Measurements from ENCODE around the gene RRAGB. TPM values are rescaled to one million over a fixed set of nuclear protein-coding genes. Genes with fewer than 3 reads are reported as not detected.

Gene RRAGB
- total and polyA plus RNA-seq, 2 experiments from 2014 or later: 6.0 to 7.9 TPM

DNA sequence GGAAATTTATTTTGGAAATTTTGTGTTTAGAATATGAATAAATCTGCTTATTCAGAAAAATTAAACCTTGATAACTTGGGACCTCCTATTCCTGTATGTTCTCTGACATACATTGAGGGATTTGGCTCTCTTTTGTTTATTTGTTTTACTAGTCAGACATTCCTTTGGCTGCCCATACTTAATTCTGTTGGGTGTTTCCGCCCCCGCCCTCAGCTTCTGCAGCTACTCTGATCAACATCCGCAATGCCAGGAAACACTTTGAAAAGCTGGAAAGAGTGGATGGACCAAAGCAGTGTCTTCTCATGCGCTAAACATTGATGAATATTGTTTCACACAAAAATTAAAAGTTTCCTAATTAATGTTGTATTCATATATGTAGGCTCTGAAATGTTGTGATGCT lies 40.5 kb downstream of the RRAGB start:
- Histone ChIP-seq H3K36me3 (ENCODE audit: insufficient read depth) (no peaks in the 10 kb centered on the region), H3K9me2 (ENCODE audit: insufficient read depth) (no peaks in the 10 kb centered on the region), H3K4me3 (no peak overlapping the region), H3K27me3 (ENCODE audit: insufficient read depth) (no peaks in the 10 kb centered on the region), H3F3A (replicated peaks; ENCODE audit: low read depth) (no peaks in the 10 kb centered on the region), H3K4me2 (no peak overlapping the region), H3K4me1 (ENCODE audit: insufficient read depth) (no peaks in the 10 kb centered on the region), H3K79me2 (replicated peaks; ENCODE audit: insufficient read depth) (no peaks in the 10 kb centered on the region), H3K27ac (ENCODE audit: low read depth) (no peak overlapping the region), H2AFZ (no peak overlapping the region), H4K20me1 (replicated peaks; ENCODE audit: insufficient read depth) (no peaks in the 10 kb centered on the region)
- DNase-seq (ENCODE audit: low spot score): no peak
- no peak overlapping the region for H3K27ac Mint-ChIP-seq
- H3K9me3 Mint-ChIP-seq: no peaks in the 10 kb centered on the region
- H3K4me3 Mint-ChIP-seq: no peak overlapping the region
- peaks cover 3% of the 10 kb centered on the region; the same call in 1 of the 3 replicates for H3K36me3 Mint-ChIP-seq (ENCODE audit: low read depth)
- no peak for ATAC-seq
- no peaks in the 10 kb centered on the region for H3K4me1 Mint-ChIP-seq
- TF ChIP-seq, protein P1, sequence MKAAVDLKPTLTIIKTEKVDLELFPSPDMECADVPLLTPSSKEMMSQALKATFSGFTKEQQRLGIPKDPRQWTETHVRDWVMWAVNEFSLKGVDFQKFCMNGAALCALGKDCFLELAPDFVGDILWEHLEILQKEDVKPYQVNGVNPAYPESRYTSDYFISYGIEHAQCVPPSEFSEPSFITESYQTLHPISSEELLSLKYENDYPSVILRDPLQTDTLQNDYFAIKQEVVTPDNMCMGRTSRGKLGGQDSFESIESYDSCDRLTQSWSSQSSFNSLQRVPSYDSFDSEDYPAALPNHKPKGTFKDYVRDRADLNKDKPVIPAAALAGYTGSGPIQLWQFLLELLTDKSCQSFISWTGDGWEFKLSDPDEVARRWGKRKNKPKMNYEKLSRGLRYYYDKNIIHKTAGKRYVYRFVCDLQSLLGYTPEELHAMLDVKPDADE (IDR thresholded peaks at IDR 0.05): no peak
- TF ChIP-seq CREB1 (CRISPR knock-in tag; IDR thresholded peaks at IDR 0.05; ENCODE audit: low read depth) (no peak), EZH2phosphoT487 (IDR thresholded peaks at IDR 0.05; ENCODE audit: unreplicated experiment) (no peak), ZNF331 (CRISPR knock-in tag; IDR thresholded peaks at IDR 0.05; ENCODE audit: low read depth) (no peak), STAT1 (IDR thresholded peaks at IDR 0.05; ENCODE audit: unreplicated experiment) (no peak), NANOG (IDR thresholded peaks at IDR 0.05; ENCODE audit: borderline replicate concordance) (no peak), EZH2 (IDR thresholded peaks at IDR 0.05; ENCODE audit: low read depth, unreplicated experiment) (no peak), ZNF114 (CRISPR knock-in tag; IDR thresholded peaks at IDR 0.05) (no peak), POLR2AphosphoS5 (IDR thresholded peaks at IDR 0.05; ENCODE audit: low read depth) (no peak), JUNB (IDR thresholded peaks at IDR 0.05; ENCODE audit: unreplicated experiment) (no peak)
- TF ChIP-seq, protein P2, sequence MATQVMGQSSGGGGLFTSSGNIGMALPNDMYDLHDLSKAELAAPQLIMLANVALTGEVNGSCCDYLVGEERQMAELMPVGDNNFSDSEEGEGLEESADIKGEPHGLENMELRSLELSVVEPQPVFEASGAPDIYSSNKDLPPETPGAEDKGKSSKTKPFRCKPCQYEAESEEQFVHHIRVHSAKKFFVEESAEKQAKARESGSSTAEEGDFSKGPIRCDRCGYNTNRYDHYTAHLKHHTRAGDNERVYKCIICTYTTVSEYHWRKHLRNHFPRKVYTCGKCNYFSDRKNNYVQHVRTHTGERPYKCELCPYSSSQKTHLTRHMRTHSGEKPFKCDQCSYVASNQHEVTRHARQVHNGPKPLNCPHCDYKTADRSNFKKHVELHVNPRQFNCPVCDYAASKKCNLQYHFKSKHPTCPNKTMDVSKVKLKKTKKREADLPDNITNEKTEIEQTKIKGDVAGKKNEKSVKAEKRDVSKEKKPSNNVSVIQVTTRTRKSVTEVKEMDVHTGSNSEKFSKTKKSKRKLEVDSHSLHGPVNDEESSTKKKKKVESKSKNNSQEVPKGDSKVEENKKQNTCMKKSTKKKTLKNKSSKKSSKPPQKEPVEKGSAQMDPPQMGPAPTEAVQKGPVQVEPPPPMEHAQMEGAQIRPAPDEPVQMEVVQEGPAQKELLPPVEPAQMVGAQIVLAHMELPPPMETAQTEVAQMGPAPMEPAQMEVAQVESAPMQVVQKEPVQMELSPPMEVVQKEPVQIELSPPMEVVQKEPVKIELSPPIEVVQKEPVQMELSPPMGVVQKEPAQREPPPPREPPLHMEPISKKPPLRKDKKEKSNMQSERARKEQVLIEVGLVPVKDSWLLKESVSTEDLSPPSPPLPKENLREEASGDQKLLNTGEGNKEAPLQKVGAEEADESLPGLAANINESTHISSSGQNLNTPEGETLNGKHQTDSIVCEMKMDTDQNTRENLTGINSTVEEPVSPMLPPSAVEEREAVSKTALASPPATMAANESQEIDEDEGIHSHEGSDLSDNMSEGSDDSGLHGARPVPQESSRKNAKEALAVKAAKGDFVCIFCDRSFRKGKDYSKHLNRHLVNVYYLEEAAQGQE (IDR thresholded peaks at IDR 0.05; ENCODE audit: unreplicated experiment): no peak
- TF ChIP-seq, protein P3, sequence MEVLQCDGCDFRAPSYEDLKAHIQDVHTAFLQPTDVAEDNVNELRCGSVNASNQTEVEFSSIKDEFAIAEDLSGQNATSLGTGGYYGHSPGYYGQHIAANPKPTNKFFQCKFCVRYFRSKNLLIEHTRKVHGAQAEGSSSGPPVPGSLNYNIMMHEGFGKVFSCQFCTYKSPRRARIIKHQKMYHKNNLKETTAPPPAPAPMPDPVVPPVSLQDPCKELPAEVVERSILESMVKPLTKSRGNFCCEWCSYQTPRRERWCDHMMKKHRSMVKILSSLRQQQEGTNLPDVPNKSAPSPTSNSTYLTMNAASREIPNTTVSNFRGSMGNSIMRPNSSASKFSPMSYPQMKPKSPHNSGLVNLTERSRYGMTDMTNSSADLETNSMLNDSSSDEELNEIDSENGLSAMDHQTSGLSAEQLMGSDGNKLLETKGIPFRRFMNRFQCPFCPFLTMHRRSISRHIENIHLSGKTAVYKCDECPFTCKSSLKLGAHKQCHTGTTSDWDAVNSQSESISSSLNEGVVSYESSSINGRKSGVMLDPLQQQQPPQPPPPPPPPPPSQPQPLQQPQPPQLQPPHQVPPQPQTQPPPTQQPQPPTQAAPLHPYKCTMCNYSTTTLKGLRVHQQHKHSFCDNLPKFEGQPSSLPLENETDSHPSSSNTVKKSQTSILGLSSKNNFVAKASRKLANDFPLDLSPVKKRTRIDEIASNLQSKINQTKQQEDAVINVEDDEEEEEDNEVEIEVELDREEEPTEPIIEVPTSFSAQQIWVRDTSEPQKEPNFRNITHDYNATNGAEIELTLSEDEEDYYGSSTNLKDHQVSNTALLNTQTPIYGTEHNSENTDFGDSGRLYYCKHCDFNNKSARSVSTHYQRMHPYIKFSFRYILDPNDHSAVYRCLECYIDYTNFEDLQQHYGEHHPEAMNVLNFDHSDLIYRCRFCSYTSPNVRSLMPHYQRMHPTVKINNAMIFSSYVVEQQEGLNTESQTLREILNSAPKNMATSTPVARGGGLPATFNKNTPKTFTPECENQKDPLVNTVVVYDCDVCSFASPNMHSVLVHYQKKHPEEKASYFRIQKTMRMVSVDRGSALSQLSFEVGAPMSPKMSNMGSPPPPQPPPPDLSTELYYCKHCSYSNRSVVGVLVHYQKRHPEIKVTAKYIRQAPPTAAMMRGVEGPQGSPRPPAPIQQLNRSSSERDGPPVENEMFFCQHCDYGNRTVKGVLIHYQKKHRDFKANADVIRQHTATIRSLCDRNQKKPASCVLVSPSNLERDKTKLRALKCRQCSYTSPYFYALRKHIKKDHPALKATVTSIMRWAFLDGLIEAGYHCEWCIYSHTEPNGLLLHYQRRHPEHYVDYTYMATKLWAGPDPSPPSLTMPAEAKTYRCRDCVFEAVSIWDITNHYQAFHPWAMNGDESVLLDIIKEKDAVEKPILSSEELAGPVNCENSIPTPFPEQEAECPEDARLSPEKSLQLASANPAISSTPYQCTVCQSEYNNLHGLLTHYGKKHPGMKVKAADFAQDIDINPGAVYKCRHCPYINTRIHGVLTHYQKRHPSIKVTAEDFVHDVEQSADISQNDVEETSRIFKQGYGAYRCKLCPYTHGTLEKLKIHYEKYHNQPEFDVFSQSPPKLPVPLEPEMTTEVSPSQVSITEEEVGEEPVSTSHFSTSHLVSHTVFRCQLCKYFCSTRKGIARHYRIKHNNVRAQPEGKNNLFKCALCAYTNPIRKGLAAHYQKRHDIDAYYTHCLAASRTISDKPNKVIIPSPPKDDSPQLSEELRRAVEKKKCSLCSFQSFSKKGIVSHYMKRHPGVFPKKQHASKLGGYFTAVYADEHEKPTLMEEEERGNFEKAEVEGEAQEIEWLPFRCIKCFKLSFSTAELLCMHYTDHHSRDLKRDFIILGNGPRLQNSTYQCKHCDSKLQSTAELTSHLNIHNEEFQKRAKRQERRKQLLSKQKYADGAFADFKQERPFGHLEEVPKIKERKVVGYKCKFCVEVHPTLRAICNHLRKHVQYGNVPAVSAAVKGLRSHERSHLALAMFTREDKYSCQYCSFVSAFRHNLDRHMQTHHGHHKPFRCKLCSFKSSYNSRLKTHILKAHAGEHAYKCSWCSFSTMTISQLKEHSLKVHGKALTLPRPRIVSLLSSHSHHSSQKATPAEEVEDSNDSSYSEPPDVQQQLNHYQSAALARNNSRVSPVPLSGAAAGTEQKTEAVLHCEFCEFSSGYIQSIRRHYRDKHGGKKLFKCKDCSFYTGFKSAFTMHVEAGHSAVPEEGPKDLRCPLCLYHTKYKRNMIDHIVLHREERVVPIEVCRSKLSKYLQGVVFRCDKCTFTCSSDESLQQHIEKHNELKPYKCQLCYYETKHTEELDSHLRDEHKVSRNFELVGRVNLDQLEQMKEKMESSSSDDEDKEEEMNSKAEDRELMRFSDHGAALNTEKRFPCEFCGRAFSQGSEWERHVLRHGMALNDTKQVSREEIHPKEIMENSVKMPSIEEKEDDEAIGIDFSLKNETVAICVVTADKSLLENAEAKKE (CRISPR knock-in tag; IDR thresholded peaks at IDR 0.05): no peak
- TF ChIP-seq, protein P4, sequence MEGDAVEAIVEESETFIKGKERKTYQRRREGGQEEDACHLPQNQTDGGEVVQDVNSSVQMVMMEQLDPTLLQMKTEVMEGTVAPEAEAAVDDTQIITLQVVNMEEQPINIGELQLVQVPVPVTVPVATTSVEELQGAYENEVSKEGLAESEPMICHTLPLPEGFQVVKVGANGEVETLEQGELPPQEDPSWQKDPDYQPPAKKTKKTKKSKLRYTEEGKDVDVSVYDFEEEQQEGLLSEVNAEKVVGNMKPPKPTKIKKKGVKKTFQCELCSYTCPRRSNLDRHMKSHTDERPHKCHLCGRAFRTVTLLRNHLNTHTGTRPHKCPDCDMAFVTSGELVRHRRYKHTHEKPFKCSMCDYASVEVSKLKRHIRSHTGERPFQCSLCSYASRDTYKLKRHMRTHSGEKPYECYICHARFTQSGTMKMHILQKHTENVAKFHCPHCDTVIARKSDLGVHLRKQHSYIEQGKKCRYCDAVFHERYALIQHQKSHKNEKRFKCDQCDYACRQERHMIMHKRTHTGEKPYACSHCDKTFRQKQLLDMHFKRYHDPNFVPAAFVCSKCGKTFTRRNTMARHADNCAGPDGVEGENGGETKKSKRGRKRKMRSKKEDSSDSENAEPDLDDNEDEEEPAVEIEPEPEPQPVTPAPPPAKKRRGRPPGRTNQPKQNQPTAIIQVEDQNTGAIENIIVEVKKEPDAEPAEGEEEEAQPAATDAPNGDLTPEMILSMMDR (conservative IDR thresholded peaks at IDR 0.05; ENCODE audit: low read depth in 2 of 2): no peak
- peaks cover 4% of the 10 kb centered on the region for H3K27me3 Mint-ChIP-seq (ENCODE audit: insufficient read depth, low read depth, poor library complexity)
